ENCODE data around the gene LIG1. TPM values are rescaled to one million over a fixed set of nuclear protein-coding genes. Genes with fewer than 3 reads are reported as not detected.
A peak's percentile ranks its signal among the peaks of the same experiment; 100 is the strongest.

LIG1 gene
- total RNA-seq, 2 experiments from 2014 or later = 200 to 206 TPM

- no peak overlapping the region for H3K4me3 Mint-ChIP-seq
- H3K27ac Mint-ChIP-seq = no peak overlapping the region
- peaks cover 19% of the 10 kb centered on the region for H3K36me3 Mint-ChIP-seq (ENCODE audit: low read depth)
- DNase-seq = no peak
- ChIA-PET CTCF (no interaction called here), POLR2A (no interaction called here)
- no peaks in the 10 kb centered on the region for H3K27me3 Mint-ChIP-seq
- no peaks in the 10 kb centered on the region for H3K9me3 Mint-ChIP-seq
- no peaks in the 10 kb centered on the region for H3K4me1 Mint-ChIP-seq
Measured at GRCh38 chr19:48137411-48137810, 32.7 kb downstream of the LIG1 start.

GRCh38 chr19:48136547-48136946 lies 33.6 kb downstream of the LIG1 start:
- H3K4me3 Mint-ChIP-seq = no peak overlapping the region
- H3K27ac Mint-ChIP-seq = no peak overlapping the region
- no peaks in the 10 kb centered on the region for H3K9me3 Mint-ChIP-seq
- peaks cover 25% of the 10 kb centered on the region for H3K36me3 Mint-ChIP-seq (ENCODE audit: low read depth)
- no peaks in the 10 kb centered on the region for H3K4me1 Mint-ChIP-seq
- ChIA-PET POLR2A (no interaction called here), CTCF (interaction anchor here (0.6 to 0.9 kb wide), 2 partner anchors 36 to 822 kb away, joined by 3 read pairs; no protein-coding TSS in a partner anchor)
- H3K27me3 Mint-ChIP-seq = no peaks in the 10 kb centered on the region
- no peak for DNase-seq

- Mint-ChIP-seq H3K4me3 (no peak overlapping the region), H3K27ac (peak overlapping the region; percentile 60), H3K4me1 (no peaks in the 10 kb centered on the region), H3K9me3 (no peaks in the 10 kb centered on the region), H3K27me3 (no peaks in the 10 kb centered on the region), H3K36me3 (ENCODE audit: low read depth) (peaks cover 31% of the 10 kb centered on the region)
- ChIA-PET POLR2A (no interaction called here), CTCF (no interaction called here)
- no peak for DNase-seq
Measured at GRCh38 chr19:48135411-48135810, 34.7 kb downstream of the LIG1 start.

DNA sequence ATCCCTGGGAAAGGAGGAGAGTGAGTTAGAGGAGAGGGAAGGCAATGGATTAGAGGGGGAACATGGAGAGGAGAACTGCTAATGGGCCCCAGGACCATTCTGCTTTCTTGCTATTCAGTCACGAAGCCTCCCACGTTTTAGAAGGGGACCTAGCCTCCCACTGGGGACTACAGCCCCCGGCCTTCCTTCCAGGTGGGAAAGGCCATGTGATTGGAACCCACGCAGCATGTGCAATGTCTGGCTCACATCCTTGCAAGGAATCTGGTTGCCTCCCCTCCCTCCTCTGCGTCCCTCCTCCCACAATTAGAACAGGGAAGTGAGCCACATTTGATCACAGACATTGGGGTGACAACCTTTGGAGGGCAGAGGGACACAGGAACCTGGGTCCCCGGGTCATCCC lies 37.0 kb downstream of the LIG1 start:
- Mint-ChIP-seq H3K36me3 (ENCODE audit: low read depth) (peaks cover 33% of the 10 kb centered on the region), H3K27me3 (no peaks in the 10 kb centered on the region), H3K4me3 (no peak overlapping the region), H3K4me1 (no peaks in the 10 kb centered on the region), H3K27ac (no peak overlapping the region), H3K9me3 (no peaks in the 10 kb centered on the region)
- ChIA-PET POLR2A (no interaction called here), CTCF (no interaction called here)
- no peak for DNase-seq

DNA sequence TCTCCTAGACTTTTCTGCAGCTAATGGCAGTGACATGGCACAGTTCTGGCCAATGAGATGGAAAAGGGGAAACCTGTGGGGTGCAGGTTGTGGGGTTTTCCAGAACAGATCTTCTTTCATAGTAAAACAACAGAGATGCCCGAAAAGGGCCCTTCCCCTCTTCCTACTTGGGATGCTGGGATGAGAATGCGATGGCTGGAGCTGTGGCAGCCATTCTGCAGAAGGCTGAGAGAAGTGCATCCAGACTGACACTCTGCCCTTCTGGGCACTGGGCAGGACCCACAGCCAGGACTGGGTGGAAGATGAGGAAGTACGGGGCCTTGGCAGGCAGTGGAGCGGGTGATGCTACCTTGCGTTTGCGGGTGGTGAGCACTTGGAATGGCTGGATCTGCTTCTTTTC lies 42.6 kb downstream of the LIG1 start:
- H3K4me3 Mint-ChIP-seq = no peak overlapping the region
- peaks cover 6% of the 10 kb centered on the region for H3K4me1 Mint-ChIP-seq
- H3K9me3 Mint-ChIP-seq = no peaks in the 10 kb centered on the region
- H3K36me3 Mint-ChIP-seq (ENCODE audit: low read depth) = peaks cover 57% of the 10 kb centered on the region
- no peaks in the 10 kb centered on the region for H3K27me3 Mint-ChIP-seq
- ChIA-PET CTCF (interaction anchor here (1.2 kb wide), 1 partner anchor 21 kb away, joined by 5 read pairs; no protein-coding TSS in a partner anchor), POLR2A (no interaction called here)
- no peak for DNase-seq
- no peak overlapping the region for H3K27ac Mint-ChIP-seq

GRCh38 chr19:48123907-48124651 lies 46.1 kb downstream of the LIG1 start:
- Mint-ChIP-seq H3K36me3 (ENCODE audit: low read depth) (peaks cover 56% of the 10 kb centered on the region), H3K4me1 (peaks cover 14% of the 10 kb centered on the region), H3K9me3 (no peaks in the 10 kb centered on the region), H3K4me3 (no peak overlapping the region), H3K27me3 (no peaks in the 10 kb centered on the region), H3K27ac (no peak overlapping the region)
- no peak for DNase-seq
- ChIA-PET CTCF (no interaction called here), POLR2A (no interaction called here)

DNA sequence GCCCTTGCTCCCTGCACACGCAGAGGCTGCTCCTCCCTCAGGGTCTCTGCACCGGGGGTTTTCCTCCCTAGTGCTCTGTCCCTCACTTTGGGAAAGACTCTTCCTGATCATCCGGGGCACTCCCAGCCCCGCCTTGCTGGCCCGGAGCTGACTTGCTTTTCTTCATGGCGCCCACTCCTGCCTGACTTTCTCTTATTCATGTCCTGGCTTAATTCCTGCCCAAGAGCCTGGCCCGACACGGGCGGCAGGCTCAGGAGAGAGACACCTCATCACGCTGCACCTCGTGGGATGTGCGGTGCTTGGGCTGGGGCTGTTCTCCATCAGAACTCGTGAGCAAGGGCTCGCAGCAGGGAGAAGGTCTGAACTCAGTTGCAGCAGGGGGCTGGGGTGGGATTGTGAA lies 47.7 kb downstream of the LIG1 start:
- Mint-ChIP-seq H3K4me1 (peaks cover 23% of the 10 kb centered on the region), H3K27me3 (no peaks in the 10 kb centered on the region), H3K36me3 (ENCODE audit: low read depth) (peaks cover 51% of the 10 kb centered on the region), H3K9me3 (no peaks in the 10 kb centered on the region), H3K4me3 (no peak overlapping the region), H3K27ac (peak overlapping the region; percentile 71)
- DNase-seq = no peak
- ChIA-PET POLR2A (no interaction called here), CTCF (interaction anchor here (1.4 kb wide), 1 partner anchor 12 kb away, joined by 7 read pairs; the partner anchor contains the start of gene PLA2G4C)

DNA sequence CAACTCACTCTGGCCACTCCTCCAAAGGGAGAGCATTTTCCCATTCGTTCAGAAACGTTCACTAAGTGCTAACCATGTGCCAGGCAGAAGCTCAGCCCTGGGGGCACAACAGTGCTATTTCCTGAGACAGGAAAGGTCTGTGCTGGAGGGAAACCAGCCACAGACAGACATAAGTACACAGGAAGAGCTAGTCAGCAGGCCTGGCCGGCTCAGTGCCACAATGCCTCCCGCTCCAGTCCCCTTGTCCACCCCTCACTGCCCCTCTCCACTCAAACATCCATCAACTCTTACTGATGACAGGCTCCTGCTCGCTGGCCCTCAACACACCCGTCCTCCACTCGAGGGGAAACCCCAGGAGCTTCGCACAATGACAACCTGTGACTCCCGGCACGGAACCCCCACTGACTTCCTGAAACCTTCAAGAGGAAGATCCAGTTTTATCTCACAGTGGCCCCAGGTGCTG lies 48.2 kb downstream of the LIG1 start:
- Mint-ChIP-seq H3K27me3 (no peaks in the 10 kb centered on the region), H3K4me1 (peaks cover 24% of the 10 kb centered on the region), H3K27ac (peak overlapping the region; percentile 71), H3K36me3 (ENCODE audit: low read depth) (peaks cover 50% of the 10 kb centered on the region), H3K4me3 (no peak overlapping the region), H3K9me3 (no peaks in the 10 kb centered on the region)
- no peak for DNase-seq
- CTCF ChIA-PET = no interaction called here
- POLR2A ChIA-PET = no interaction called here

- Mint-ChIP-seq H3K4me1 (peaks cover 24% of the 10 kb centered on the region), H3K27me3 (no peaks in the 10 kb centered on the region), H3K9me3 (no peaks in the 10 kb centered on the region), H3K27ac (no peak overlapping the region), H3K4me3 (no peak overlapping the region), H3K36me3 (ENCODE audit: low read depth) (peaks cover 47% of the 10 kb centered on the region)
- CTCF ChIA-PET = interaction anchor here (0.7 to 1.3 kb wide), 3 partner anchors 8 to 27 kb away, joined by 3 to 4 read pairs (median 3); partner anchors contain the start of gene PLA2G4C
- POLR2A ChIA-PET = no interaction called here
- no peak for DNase-seq
Measured at GRCh38 chr19:48121066-48121465, 49.1 kb downstream of the LIG1 start.

- Mint-ChIP-seq H3K27me3 (no peaks in the 10 kb centered on the region), H3K36me3 (ENCODE audit: low read depth) (peaks cover 48% of the 10 kb centered on the region), H3K9me3 (no peaks in the 10 kb centered on the region), H3K27ac (no peak overlapping the region), H3K4me3 (no peak overlapping the region), H3K4me1 (peaks cover 24% of the 10 kb centered on the region)
- DNase-seq = no peak
- ChIA-PET CTCF (interaction anchor here (0.7 to 3.0 kb wide), 4 partner anchors 8 to 27 kb away, joined by 3 to 13 read pairs (median 4); partner anchors contain the start of gene PLA2G4C), POLR2A (no interaction called here)
Measured at GRCh38 chr19:48120505-48120904, 49.6 kb downstream of the LIG1 start.

DNA sequence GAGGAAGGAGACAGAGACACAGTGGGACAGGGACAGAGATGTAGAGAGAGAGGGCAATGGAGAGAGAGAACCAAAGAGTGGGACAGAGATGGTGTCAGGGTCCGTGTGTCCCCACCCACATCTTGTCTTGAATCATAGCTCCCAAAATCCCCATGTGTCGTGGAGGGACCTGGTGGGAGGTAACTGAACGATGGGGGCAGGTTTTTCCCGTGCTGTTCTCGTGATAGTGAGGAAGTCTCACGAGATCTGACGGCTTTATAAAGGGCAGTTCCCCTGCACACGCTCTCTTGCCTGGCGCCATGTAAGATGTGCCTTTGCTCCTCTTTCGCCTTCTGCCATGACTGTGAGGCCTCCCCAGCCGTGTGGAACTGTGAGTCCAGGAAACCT lies 52.0 kb downstream of the LIG1 start:
- Mint-ChIP-seq H3K36me3 (ENCODE audit: low read depth) (peaks cover 39% of the 10 kb centered on the region), H3K27me3 (no peaks in the 10 kb centered on the region), H3K27ac (peak overlapping the region; percentile 92), H3K4me3 (no peak overlapping the region), H3K4me1 (peaks cover 22% of the 10 kb centered on the region), H3K9me3 (no peaks in the 10 kb centered on the region)
- no peak for DNase-seq
- ChIA-PET POLR2A (no interaction called here), CTCF (interaction anchor here (3.0 kb wide), 1 partner anchor 10 kb away, joined by 13 read pairs; no protein-coding TSS in a partner anchor)

GRCh38 chr19:48117515-48118130 lies 52.5 kb downstream of the LIG1 start:
- no peaks in the 10 kb centered on the region for H3K9me3 Mint-ChIP-seq
- peaks cover 36% of the 10 kb centered on the region for H3K36me3 Mint-ChIP-seq (ENCODE audit: low read depth)
- no peak overlapping the region for H3K4me3 Mint-ChIP-seq
- CTCF ChIA-PET = interaction anchor here (1.1 to 3.0 kb wide), 2 partner anchors 9 kb away, joined by 3 to 13 read pairs; no protein-coding TSS in a partner anchor
- no peak for DNase-seq
- peak overlapping the region; percentile 92 for H3K27ac Mint-ChIP-seq
- POLR2A ChIA-PET = no interaction called here
- H3K27me3 Mint-ChIP-seq = no peaks in the 10 kb centered on the region
- peaks cover 23% of the 10 kb centered on the region for H3K4me1 Mint-ChIP-seq

GRCh38 chr19:48113190-48113917 lies 56.8 kb downstream of the LIG1 start:
- CTCF ChIA-PET = no interaction called here
- H3K36me3 Mint-ChIP-seq (ENCODE audit: low read depth) = peaks cover 20% of the 10 kb centered on the region
- no peak for DNase-seq
- peaks cover 27% of the 10 kb centered on the region for H3K4me1 Mint-ChIP-seq
- no peaks in the 10 kb centered on the region for H3K27me3 Mint-ChIP-seq
- no peak overlapping the region for H3K4me3 Mint-ChIP-seq
- no peak overlapping the region for H3K27ac Mint-ChIP-seq
- POLR2A ChIA-PET = no interaction called here
- no peaks in the 10 kb centered on the region for H3K9me3 Mint-ChIP-seq

Measured in activated CD4-positive, alpha-beta T cell treated with anti-CD3 and anti-CD28 coated beads, Interleukin-2, amount 10 ng/mL, durations not matched to agents 7 days and 5 days (primary cell).